Loucy (cell line): ENCODE measurements around the gene PAN2.
"Not testable (repeated sequence)": the region's sequence is repeated elsewhere in the genome, so short reads cannot be mapped to it uniquely, and the experiment has no call there.

Source experiments
- H2AFZ ChIP-seq: fragments of 200-600 bp; sonication (generic); 2 replicates; pipeline ENCODE4 v1.6.0; 2016; ENCODE audit warnings: antibody characterized with exemption, mild to moderate bottlenecking, low read length, moderate library complexity
- H3F3A ChIP-seq: fragments of 200-600 bp; 2 replicates; pipeline ENCODE4 v1.6.0; 2016; ENCODE audit warnings: antibody characterized with exemption, low read depth, mild to moderate bottlenecking
- H3K27me3 ChIP-seq: fragments of 200-600 bp; sonication (generic); 2 replicates; pipeline ENCODE4 v1.6.1; 2014; ENCODE audit warnings: low read length, mild to moderate bottlenecking; ENCODE audit not compliant: insufficient read depth, poor library complexity, severe bottlenecking
- H3K36me3 ChIP-seq: fragments of 200-600 bp; sonication (generic); 2 replicates; pipeline ENCODE4 v1.6.1; 2016; ENCODE audit warnings: low read length; ENCODE audit not compliant: insufficient read depth
- H3K4me1 ChIP-seq: fragments of 200-600 bp; sonication (generic); 2 replicates; pipeline ENCODE4 v1.5.1; 2014; ENCODE audit warnings: low read length, mild to moderate bottlenecking; ENCODE audit not compliant: insufficient read depth, poor library complexity, severe bottlenecking
- H3K4me2 ChIP-seq: fragments of 200-600 bp; sonication (generic); 2 replicates; pipeline ENCODE4 v1.6.0; 2014; ENCODE audit warnings: antibody characterized with exemption, low read length, low read depth, mild to moderate bottlenecking; ENCODE audit not compliant: poor library complexity, severe bottlenecking
- H3K4me3 ChIP-seq: fragments of 200-600 bp; sonication (generic); 2 replicates; pipeline ENCODE4 v1.5.1; 2014; ENCODE audit warnings: low read length, mild to moderate bottlenecking, mixed read lengths; ENCODE audit not compliant: poor library complexity, severe bottlenecking
- H3K79me2 ChIP-seq: fragments of 200-600 bp; sonication (generic); 2 replicates; pipeline ENCODE4 v1.6.1; 2014; ENCODE audit warnings: low read length; ENCODE audit not compliant: insufficient read depth
- H3K9ac ChIP-seq: fragments of 200-600 bp; sonication (generic); 2 replicates; pipeline ENCODE4 v1.6.0; 2014; ENCODE audit warnings: mild to moderate bottlenecking, low read depth, low read length, moderate library complexity; ENCODE audit not compliant: poor library complexity, severe bottlenecking
- H3K9me2 ChIP-seq: fragments of 200-600 bp; sonication (generic); replicated peaks from 2 replicates; pipeline ENCODE4 v1.6.1; 2016; ENCODE audit warnings: low read depth, low read length, mixed read lengths
- H3K9me3 ChIP-seq: fragments of 200-600 bp; sonication (generic); 2 replicates; pipeline ENCODE4 v1.6.1; 2014; ENCODE audit warnings: mild to moderate bottlenecking, antibody characterized with exemption, low read length, low read depth; ENCODE audit not compliant: insufficient read depth
- H4K20me1 ChIP-seq: fragments of 200-600 bp; sonication (generic); 2 replicates; pipeline ENCODE4 v1.6.0; 2014; ENCODE audit warnings: antibody characterized with exemption, low read length, mild to moderate bottlenecking; ENCODE audit not compliant: insufficient read depth, poor library complexity, severe bottlenecking
- CTCF ChIP-seq: fragments of 200-600 bp; sonication (generic); conservative IDR thresholded peaks from 2 replicates; pipeline ENCODE4 v1.5.1; 2014; ENCODE audit warnings: mild to moderate bottlenecking, antibody characterized with exemption, low read length
- EZH2phosphoT487 ChIP-seq: fragments of 200-600 bp; IDR thresholded peaks from 2 replicates; pipeline ENCODE4 v1.6.1; 2018; ENCODE audit warnings: antibody characterized with exemption, mild to moderate bottlenecking, moderate library complexity, borderline replicate concordance

Gene PAN2

GRCh38 chr12:56351325-56351724 is 17.5 kb upstream of the PAN2 start:
- no peak overlapping the region for H3K4me2 ChIP-seq
- H3K79me2 ChIP-seq = no peaks in the 10 kb centered on the region
- no peaks in the 10 kb centered on the region for H3F3A ChIP-seq
- H3K9ac ChIP-seq = no peak overlapping the region
- no peak overlapping the region for H3K4me3 ChIP-seq
- H3K27me3 ChIP-seq = no peaks in the 10 kb centered on the region
- H3K36me3 ChIP-seq = peaks cover 56% of the 10 kb centered on the region; the same call in 1 of the 2 replicates
- no peaks in the 10 kb centered on the region for H4K20me1 ChIP-seq
- H3K9me2 ChIP-seq = no peaks in the 10 kb centered on the region
- H2AFZ ChIP-seq = no peak overlapping the region
- H3K9me3 ChIP-seq = no peaks in the 10 kb centered on the region
- H3K4me1 ChIP-seq = no peaks in the 10 kb centered on the region
- TF ChIP-seq EZH2phosphoT487 (no peak), CTCF (no peak)

- Histone ChIP-seq H3K79me2 (no peaks in the 10 kb centered on the region), H3K9me3 (no peaks in the 10 kb centered on the region), H3K9ac (no peak overlapping the region), H3K4me1 (no peaks in the 10 kb centered on the region), H3K27me3 (no peaks in the 10 kb centered on the region), H2AFZ (no peak overlapping the region), H3K9me2 (no peaks in the 10 kb centered on the region), H3F3A (no peaks in the 10 kb centered on the region), H3K36me3 (peaks cover 56% of the 10 kb centered on the region; the same call in 1 of the 2 replicates), H3K4me3 (no peak overlapping the region), H4K20me1 (no peaks in the 10 kb centered on the region), H3K4me2 (no peak overlapping the region)
- TF ChIP-seq EZH2phosphoT487 (no peak), CTCF (no peak)
These were observed 16.9 kb upstream of the PAN2 start for GRCh38 chr12:56350662-56351061.

- no peak overlapping the region for H3K9ac ChIP-seq
- TF ChIP-seq CTCF (no peak), EZH2phosphoT487 (no peak)
- no peaks in the 10 kb centered on the region for H3K9me3 ChIP-seq
- H3F3A ChIP-seq = no peaks in the 10 kb centered on the region
- H3K27me3 ChIP-seq = no peaks in the 10 kb centered on the region
- no peaks in the 10 kb centered on the region for H3K79me2 ChIP-seq
- H3K36me3 ChIP-seq = peaks cover 44% of the 10 kb centered on the region; the same call in 1 of the 2 replicates
- H3K4me2 ChIP-seq = no peak overlapping the region
- H3K9me2 ChIP-seq = no peaks in the 10 kb centered on the region
- H3K4me1 ChIP-seq = no peaks in the 10 kb centered on the region
- no peak overlapping the region for H2AFZ ChIP-seq
- H3K4me3 ChIP-seq = no peak overlapping the region
- no peaks in the 10 kb centered on the region for H4K20me1 ChIP-seq
These were observed 15.0 kb upstream of the PAN2 start for GRCh38 chr12:56348776-56349175.

DNA sequence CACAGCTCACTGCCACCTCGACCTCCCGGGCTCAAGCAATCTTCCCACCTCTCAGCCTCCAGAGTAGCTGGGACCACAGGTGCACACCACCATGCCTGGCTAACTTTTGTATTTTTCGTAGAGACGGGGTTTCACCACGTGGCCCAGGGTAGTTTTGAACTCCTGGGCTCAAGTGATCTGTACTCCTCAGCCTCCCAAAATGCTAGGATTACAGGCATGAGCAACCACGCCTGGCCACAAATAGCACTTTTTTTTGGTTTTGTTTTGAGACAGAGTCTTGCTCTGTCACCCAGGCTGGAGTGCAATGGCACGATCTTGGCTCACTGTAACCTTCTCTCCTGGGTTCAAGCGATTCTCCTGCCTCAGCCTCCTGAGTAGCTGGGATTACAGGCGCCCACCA is 13.5 kb upstream of the PAN2 start:
- H3K9ac ChIP-seq, H4K20me1 ChIP-seq, H3K9me2 ChIP-seq, H2AFZ ChIP-seq, H3K4me2 ChIP-seq, H3K9me3 ChIP-seq, H3K4me1 ChIP-seq, H3F3A ChIP-seq, H3K27me3 ChIP-seq, H3K79me2 ChIP-seq, H3K4me3 ChIP-seq: not testable (repeated sequence)
- peaks cover 46% of the 10 kb centered on the region; the same call in 1 of the 2 replicates for H3K36me3 ChIP-seq
